Measurements from ENCODE around the gene PTX4.
A peak's percentile ranks its signal among the peaks of the same experiment; 100 is the strongest.

PTX4 gene

GRCh38 chr16:1495211-1495888 lies 6.6 kb upstream of the PTX4 start:
- Histone ChIP-seq H3K36me3 (ENCODE audit: low read length) (no peaks in the 10 kb centered on the region), H3K27ac (ENCODE audit: low read depth, low read length) (no peak overlapping the region), H3K4me3 (ENCODE audit: insufficient read depth, low read length, poor library complexity, severe bottlenecking) (no peak overlapping the region), H3K9ac (ENCODE audit: low read length) (no peak overlapping the region), H3K9me2 (replicated peaks; ENCODE audit: insufficient read depth, low read length) (no peaks in the 10 kb centered on the region), H2AFZ (ENCODE audit: low read depth, low read length, severe bottlenecking) (no peak overlapping the region), H3K4me2 (ENCODE audit: low read depth, low read length, poor library complexity, severe bottlenecking) (no peak overlapping the region), H4K20me1 (ENCODE audit: low read depth, low read length) (no peaks in the 10 kb centered on the region), H3K79me2 (ENCODE audit: insufficient read depth, low read length) (peaks cover 13% of the 10 kb centered on the region; the same call in 1 of the 2 replicates), H3F3A (ENCODE audit: insufficient read depth) (no peaks in the 10 kb centered on the region), H3K27me3 (ENCODE audit: low read length) (no peaks in the 10 kb centered on the region), H3K9me3 (ENCODE audit: insufficient read depth, low read length) (no peaks in the 10 kb centered on the region)
- TF ChIP-seq EZH2phosphoT487 (conservative IDR thresholded peaks at IDR 0.05; ENCODE audit: low read length) (no peak), CTCF (IDR thresholded peaks at IDR 0.05; ENCODE audit: insufficient read depth, low read length, poor library complexity, severe bottlenecking) (no peak)

- Histone ChIP-seq H3K4me3 (ENCODE audit: insufficient read depth, low read length, poor library complexity, severe bottlenecking) (no peak overlapping the region), H3K4me2 (ENCODE audit: low read depth, low read length, poor library complexity, severe bottlenecking) (peak overlapping the region; percentile 84)
These were observed 6.0 kb upstream of the PTX4 start for GRCh38 chr16:1494711-1495110.

GRCh38 chr16:1494129-1494640 lies 5.4 kb upstream of the PTX4 start:
- Histone ChIP-seq H3K27ac (ENCODE audit: low read depth, low read length) (no peak overlapping the region), H2AFZ (ENCODE audit: low read depth, low read length, severe bottlenecking) (no peak overlapping the region), H3K36me3 (ENCODE audit: low read length) (no peaks in the 10 kb centered on the region), H3K9ac (ENCODE audit: low read length) (peak overlapping the region; percentile 96), H3K79me2 (ENCODE audit: insufficient read depth, low read length) (peaks cover 13% of the 10 kb centered on the region; the same call in 1 of the 2 replicates), H3K4me2 (ENCODE audit: low read depth, low read length, poor library complexity, severe bottlenecking) (peak overlapping the region; percentile 84), H3K4me3 (ENCODE audit: insufficient read depth, low read length, poor library complexity, severe bottlenecking) (peak overlapping the region; percentile 94), H3K27me3 (ENCODE audit: low read length) (no peaks in the 10 kb centered on the region), H3F3A (ENCODE audit: insufficient read depth) (no peaks in the 10 kb centered on the region), H3K9me3 (ENCODE audit: insufficient read depth, low read length) (no peaks in the 10 kb centered on the region), H3K9me2 (replicated peaks; ENCODE audit: insufficient read depth, low read length) (no peaks in the 10 kb centered on the region), H4K20me1 (ENCODE audit: low read depth, low read length) (no peaks in the 10 kb centered on the region)
- TF ChIP-seq EZH2phosphoT487 (conservative IDR thresholded peaks at IDR 0.05; ENCODE audit: low read length), result no peak
- TF ChIP-seq CTCF (IDR thresholded peaks at IDR 0.05; ENCODE audit: insufficient read depth, low read length, poor library complexity, severe bottlenecking), result no peak

More at GRCh38 chr16:1494711-1495110, 6.0 kb upstream of the PTX4 start:
- no peak for TF ChIP-seq EZH2phosphoT487 (conservative IDR thresholded peaks at IDR 0.05; ENCODE audit: low read length)
- no peak for TF ChIP-seq CTCF (IDR thresholded peaks at IDR 0.05; ENCODE audit: insufficient read depth, low read length, poor library complexity, severe bottlenecking)
- Histone ChIP-seq H3K9me3 (ENCODE audit: insufficient read depth, low read length) (no peaks in the 10 kb centered on the region), H3K79me2 (ENCODE audit: insufficient read depth, low read length) (peaks cover 13% of the 10 kb centered on the region; the same call in 1 of the 2 replicates), H4K20me1 (ENCODE audit: low read depth, low read length) (no peaks in the 10 kb centered on the region), H2AFZ (ENCODE audit: low read depth, low read length, severe bottlenecking) (no peak overlapping the region), H3K27ac (ENCODE audit: low read depth, low read length) (no peak overlapping the region), H3F3A (ENCODE audit: insufficient read depth) (no peaks in the 10 kb centered on the region), H3K36me3 (ENCODE audit: low read length) (no peaks in the 10 kb centered on the region), H3K9me2 (replicated peaks; ENCODE audit: insufficient read depth, low read length) (no peaks in the 10 kb centered on the region), H3K27me3 (ENCODE audit: low read length) (no peaks in the 10 kb centered on the region), H3K9ac (ENCODE audit: low read length) (peak overlapping the region; percentile 96; the same call in 1 of the 2 replicates)

Data from SU-DHL-6 (cell line).